Cerebellar nuclear complex (tissue), 1 donor: ENCODE measurements around the gene STON1.
"Not testable (repeated sequence)": the region's sequence is repeated elsewhere in the genome, so short reads cannot be mapped to it uniquely, and the experiment has no call there.

ENCODE experiments used
- DNase-seq, 2 experiments: peaks; one replicate each; lab custom pipeline; 2025; lab: John Stamatoyannopoulos, UW

STON1 gene

DNA sequence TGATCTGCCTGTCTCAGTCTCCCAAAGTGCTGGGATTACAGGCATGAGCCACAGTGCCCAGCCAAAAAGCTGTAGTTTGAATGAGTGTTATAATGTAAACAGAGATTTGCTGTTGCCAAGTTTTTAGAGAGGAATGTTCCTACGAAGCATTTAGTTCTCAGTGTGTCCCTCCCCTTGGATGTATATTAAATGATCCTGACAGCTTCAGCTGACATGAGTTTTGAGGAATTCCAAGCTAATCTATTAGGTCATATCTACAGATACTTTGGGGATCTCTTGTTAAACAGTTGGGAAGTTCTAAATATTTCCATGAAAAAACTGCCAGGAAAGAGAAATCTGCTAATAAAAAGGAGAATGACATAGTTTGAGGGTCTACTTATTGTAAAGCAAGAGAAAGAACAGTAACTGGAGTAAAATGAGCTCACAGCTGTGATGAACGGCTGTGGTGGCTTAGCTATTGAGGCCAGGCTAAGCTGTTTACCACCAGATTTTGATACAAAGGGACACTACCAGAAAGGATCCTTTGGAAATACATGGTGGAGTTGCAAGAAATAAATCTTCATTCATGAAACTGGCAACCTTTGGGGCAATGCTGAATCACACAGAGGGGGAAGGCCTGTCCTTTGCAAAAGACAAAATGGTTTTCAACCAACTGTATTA is 2.6 kb upstream of the STON1 start:
- DNase-seq = no peak

DNA sequence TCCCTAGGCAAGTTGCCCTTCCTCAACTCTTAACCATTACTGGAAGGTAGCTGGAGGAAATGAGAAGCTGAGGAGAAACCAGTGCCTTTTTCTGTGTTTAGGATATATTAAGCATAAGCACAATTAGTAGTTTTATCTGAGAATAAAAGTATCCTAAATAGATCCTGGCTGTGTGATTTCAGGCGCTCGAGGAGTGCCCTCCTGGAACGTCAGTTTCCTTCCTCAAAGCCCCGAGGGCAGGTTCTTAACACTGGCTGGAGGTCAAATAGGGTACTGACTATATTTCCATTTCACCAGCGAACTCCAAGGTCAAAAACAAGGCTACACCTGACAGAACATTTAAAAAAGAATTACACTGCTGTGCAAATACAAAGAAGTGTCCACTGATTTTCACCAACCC is 1.5 kb upstream of the STON1 start:
- DNase-seq = no peak

DNA sequence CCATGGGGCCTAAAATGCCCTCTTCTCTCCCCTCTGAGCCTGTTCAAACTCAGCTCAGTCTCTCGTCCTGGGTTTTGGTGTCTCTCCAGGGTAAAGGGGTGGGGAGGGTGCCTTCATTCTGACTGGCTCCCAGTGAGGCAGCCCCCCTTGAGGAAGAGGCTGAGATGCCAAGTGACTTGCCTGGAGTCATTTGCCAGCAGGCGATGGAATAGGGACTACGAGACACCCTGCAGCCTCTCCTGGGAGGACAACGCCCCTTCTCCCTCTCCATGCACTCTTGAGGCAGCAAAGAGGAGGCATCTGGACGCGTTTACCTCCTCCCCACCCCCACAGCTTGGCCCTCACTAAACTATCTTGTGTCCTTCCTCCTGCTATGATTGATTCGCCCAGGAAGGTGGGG is 760 bp upstream of the STON1 start:
- DNase-seq = no peak

DNA sequence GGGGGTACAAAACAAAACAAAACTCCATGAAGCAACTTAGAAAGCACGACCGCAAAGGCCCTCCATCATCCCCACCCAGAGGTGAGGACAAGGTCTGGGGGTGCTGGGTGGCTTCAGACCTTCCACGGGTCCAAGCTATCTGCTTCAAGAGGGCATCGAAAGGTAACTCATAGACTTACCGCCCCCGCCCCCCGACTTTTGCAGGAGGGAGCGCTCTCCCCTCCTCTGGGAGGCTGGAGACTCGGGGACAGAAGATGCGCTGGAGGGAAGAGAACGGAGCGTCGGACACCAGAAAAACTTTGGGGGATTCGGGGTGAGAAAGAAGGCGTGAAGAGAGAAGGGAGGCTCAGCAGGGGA is 300 bp upstream of the STON1 start:
- DNase-seq = no peak

DNA sequence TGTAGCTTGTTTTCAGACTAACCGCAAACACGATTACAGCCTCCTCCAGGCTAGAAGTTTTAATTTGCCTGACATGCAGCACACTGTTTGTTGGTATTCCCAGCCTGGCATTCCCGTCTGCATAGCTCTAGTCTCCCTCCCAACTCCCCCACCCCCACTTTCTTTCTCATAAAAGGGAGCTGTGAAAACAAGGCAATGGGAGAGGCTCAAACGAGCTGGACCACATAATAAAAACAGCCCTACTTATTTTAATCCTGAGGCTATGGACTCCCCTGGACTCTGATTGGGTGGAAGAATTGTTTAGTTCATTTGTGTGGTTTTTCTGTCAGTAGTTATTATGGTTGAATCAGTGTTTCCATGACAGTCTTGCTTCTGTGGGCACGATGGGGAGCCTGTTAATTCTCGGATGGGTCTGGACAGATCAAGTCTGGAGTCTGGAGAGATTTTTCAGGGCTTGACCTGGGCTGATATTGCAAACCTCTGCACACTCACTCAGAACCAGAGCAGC is 1.2 kb downstream of the STON1 start:
- DNase-seq = no peak

DNA sequence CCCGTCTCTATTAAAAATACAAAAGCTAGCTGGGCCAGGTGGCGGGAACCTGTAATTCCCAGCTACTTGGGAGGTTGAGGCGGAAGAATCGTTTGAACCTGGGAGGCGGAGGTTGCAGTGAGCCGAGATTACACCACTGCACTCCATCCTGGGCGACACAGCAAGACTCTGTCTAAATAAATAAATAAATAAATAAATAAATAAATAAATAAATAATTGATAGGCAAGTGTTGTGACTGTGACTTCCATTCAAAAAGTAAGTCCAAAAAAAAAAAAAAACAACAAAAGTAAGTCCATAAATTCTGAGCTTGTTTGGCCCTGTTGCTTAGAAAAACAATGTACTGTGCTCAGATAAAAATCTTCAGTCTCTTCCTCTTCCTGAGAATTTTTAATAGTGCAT is 2.2 kb downstream of the STON1 start:
- no peak for DNase-seq

DNA sequence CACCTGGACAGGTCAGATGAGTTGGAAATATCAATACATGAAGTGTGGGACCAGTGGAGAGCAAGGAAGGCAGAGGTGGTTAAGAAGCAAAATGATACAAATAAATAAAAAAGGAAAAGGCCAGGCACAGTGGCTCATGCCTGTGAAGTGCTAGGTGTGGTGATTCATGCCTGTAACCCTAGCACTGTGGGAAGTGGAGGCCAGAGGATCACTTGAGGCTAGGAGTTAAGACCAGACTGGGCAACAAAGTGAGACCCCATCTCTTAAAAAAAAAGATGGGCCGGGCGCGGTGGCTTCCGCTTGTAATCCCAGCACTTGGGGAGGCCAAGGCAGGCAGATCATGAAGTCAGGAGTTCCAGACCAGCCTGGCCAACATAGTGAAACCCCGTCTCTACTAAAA is 2.9 kb downstream of the STON1 start:
- DNase-seq = no peak

DNA sequence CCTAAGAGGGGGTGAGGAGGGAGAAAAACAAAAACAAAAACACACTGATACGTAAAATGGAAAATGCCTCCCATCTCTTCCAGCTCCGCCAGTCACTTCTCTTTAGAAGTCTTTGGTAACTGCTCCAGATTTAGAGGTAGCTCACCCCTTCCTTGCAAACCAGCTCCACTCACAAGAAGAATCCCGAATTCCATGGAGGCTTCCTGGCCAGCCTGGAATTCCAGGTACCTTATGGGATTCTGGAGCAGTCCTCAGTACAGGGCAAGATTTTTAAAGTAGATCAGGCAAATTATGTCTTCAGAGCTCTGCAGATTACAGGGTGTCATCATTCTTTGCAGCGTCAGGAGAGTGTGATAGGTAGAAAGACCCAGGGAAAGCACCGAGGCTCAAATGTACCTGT is 4.8 kb downstream of the STON1 start:
- no peak for DNase-seq

DNA sequence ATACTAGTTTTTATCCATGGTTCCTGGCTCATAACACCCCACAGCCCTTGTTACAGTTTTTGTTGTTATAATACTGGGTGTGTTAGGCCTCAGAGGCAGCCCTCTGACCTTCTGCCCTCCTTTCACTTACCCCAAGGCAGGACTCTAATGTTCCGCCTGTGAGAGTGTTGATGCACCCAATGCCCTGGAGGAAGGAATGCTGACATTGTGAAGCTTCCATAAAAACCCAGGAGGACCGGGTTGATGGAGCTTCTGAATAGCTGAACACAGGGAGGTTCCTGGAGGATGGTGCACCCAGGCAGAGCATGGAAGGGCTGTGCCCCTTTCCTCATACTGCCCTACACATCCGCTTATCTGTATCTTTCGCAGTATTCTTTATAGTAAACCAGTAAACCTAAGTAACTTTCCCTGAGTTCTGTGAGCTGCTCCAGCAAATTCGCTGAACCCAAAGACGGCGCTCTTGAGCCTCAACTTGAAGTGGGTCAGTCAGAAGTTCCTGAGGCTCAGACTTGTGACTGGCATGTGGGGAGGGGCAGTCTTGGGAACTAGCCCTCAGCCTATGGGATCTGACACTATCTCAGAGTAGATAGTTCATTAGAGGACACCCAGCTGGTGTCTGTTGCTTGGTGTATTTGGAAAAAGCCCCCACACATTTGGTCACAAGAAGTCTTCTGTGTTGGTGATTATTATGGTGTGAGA is 10.4 kb downstream of the STON1 start:
- no peak for DNase-seq

DNA sequence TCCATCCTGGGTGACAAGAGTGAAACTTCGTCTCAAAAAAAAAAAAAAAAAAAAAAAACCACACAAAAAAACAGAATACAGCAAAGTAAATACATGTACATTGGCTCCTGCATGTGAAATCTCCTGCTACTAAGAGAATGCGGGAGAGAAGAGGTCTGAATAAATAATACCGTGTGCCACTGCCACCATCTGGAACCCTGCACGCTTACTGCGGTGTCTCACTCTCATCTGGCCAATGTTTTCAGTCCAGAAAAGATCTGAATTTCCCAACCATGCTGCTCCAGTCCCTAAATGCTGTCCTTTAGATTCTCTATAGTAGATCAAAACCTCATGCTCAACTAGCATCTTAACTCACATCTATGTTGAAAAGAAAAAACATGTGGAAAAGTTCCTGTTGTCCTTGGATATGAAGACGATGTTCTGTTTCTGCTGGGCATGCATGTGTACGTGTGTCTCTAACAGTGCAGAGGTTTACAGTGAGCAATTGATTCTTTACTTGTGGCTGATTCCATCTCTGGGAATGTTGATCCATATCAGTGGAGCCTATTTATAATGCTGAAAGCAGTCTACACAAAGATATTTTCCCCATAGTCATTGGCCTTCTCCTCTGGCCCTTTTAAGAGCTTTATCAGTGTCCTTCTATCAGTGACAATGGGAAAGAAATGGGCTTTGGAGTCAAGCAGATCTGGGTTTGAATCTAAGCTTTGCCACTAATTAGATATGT is 11.9 kb downstream of the STON1 start:
- no peak for DNase-seq

DNA sequence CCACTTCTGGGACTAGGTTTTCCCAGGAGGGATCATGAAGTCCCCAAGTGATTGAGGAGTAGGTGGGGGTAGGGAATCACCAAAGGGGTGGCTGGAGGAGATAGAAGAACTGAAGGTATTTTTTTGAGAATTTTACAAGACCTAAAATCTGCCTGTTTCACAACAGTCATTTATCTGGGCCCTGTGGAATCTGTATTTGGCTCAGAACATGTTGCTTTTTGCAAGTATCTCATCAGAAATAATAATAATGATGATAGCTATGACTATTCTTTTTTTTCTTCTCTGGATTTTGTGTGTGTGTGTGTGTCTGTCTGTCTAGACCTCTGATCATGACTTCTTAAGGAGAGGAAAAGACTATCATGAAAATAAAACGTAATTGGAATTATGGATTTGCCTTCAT is 13.9 kb downstream of the STON1 start:
- no peak for DNase-seq

DNA sequence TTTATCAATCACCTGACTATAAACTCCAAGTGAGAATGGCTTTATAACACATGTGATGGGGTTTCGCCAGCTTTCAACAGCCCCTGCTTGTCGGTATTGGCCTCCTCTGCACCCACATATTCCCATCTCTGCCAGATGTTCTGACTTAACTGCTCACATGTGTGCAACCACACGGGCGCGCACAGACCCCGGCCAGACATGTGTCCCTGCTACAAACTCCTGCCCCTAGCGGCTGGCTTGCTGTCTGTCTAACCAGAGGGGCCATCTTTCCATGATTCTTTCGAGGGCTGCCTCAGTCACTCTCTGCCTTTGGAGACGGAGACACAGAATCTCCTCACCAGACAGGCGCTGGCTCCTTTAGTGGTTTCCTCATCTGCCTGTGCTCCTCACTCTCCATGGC is 15.3 kb downstream of the STON1 start:
- no peak for DNase-seq

DNA sequence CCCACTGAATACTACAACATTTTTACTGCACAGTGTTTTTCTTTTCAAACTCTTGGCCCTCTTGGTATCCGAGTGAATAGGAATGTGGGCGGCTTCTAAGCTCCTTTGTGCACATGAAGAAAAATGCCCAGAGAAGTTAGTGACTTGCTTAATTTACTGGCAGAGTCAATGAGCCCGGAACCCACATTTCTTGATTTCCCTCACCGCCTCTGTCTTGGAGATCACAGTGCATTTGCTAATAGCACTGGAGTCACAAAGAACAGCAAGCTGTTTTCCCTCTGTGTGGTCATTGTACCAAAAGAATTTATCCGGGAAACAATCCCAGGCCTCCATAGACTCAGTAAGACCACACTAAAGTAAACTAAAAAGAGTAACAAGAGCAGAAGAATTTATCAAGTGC is 18.9 kb downstream of the STON1 start:
- no peak for DNase-seq

DNA sequence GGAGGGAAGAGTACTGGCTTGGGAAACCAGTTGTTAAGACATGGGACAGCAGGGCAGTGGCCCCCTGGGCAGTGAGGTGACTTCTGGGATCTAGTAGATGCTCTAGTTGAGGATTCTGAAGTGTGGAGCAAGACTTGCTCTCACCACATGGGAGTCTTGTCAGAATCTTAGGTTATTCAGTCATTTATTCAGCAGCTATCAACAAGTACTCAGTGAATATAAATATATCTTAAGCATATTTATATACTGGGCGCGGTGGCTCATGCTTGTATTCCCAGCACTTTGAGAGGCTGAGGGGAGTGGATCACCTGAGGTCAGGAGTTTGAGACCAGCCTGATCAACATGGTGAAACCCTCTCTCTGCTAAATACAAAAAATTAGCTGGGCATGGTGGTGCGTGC is 20.0 kb downstream of the STON1 start:
- no peak for DNase-seq

DNA sequence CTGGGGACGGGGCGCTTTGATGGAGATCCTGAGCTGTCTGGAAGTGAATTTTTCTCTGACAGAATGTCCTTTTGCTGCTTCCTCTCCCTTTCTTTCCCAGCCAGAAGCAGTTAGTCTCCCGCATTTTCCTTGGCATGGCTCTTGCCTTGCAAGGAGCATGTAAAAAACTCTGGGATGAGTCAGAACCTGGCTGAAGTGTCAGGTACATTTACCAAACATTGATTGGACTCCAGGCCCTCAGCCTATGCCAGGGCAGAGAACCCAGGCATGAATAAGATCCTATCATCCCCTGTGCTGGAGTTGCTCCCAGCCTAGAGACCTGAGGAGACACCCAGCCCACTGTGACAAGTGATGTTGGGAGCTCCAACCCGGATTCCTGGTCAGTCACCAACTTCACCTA is 21.6 kb downstream of the STON1 start:
- no peak for DNase-seq

DNA sequence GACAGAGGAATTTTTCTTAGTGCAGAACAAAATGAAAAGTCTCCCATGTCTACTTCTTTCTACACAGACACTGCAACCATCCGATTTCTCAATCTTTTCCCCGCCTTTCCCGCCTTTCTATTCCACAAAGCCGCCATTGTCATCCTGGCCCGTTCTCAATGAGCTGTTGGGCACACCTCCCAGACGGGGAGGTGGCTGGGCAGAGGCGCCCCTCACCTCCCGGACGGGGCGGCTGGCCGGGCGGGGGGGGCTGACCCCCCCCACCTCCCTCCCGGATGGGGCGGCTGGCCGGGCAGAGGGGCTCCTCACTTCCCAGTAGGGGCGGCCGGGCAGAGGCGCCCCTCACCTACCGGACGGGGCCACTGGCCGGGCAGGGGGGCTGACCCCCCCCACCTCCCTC is 25.1 kb downstream of the STON1 start:
- DNase-seq = not testable (repeated sequence)

DNA sequence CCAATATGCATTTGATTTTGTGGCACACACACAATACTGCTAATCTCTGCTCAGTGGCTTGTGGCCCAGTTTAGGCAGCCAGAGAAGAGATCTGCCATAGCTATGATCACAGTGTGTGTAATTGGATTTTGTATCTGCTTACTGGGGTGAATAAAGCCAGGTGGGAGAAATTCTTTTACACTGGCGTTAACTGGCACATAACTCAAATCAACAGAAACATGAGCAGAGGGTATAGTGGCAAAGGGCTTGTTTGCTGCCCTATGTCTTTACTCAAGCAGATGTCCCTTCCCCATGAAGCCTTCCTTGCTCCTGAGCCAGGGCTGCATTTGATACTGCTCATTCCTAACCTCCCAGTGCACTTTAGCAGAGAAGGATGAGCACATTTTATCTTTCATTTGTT is 28.5 kb downstream of the STON1 start:
- DNase-seq = peak in 1 of 2 experiments; percentile 60

DNA sequence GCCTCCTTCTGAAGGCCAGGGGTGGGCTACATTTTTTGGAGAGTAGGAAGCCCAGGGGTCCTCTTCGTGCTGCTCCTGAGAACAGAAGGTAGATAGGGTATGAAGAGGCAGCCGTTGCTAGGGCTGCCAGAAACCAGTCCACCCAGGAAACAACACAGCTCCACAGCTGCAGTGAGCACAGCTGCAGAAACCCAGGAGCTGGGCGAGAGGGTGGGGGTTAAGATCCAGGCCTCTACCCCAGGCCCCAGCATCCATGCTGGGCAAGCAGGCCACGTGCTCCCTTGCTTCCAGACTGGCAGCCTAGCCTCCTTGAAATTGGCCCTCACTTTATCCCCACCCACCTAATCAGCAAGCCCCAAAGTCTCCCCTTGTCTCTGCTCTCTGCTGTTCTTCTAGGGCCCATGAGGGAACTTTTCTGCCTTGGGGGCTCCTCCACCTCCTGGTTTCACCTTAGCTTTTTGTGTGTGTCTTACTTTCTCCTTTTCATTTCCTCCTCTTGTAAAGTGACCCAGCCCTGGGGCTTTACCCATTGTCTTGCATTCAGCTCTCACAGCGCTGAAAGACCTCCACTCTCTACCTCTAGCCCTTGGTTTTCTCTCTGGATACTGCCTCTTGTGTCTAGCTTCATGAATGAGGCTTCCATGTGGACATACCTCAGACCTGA is 30.7 kb downstream of the STON1 start:
- DNase-seq = no peak

DNA sequence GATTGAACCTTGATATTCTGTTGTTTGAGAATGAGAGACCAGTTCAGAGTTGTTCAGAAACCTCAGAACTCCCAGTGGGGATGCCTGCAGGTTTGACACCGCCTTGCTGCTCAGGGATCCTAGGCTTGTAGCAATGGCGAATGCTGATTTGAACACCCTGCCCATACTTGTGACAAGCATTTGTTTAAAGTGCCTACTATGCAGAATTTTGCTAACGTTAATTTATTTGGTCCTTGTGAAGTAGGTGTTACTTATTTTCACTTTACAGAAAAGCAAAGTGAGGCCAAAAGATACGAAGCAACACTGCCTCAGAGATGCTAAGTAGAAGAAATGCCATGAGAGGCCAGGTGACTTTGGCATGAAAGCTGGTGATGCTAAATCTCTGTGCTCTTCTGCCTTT is 32.3 kb downstream of the STON1 start:
- DNase-seq = no peak

DNA sequence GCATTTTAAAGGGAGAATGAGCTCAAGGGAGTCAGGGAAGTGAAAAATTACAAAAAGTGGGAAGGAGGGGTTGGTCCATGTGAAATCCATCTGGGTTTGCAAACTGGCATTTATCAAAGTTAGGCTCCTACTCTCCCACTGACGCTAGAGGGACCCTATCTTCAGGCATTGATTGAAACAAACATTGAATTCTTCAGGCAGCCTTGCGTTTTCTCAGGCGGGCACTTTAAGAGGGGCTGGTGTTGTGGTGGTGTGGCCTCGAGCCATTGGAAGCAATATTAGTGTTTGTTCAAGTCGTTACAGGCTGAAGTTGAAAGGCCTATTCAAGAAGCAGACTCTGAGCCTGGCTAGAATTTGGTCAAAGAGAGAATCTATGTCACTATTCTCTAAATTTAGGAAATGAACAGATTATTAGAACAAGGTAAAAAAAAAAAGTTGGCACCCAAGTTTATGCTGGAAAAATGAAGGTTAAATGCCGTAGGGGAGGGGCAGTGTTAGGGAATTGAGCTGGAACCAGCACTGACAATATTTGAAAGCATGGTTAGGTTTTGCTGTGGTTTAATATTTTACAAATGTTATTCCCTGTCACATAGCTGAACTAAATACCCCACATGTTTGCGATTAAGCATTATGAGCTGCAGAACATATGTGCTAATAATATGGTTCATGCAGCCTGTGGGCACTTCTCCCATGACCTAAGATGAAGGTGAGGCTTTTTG is 36.8 kb downstream of the STON1 start:
- no peak for DNase-seq

DNA sequence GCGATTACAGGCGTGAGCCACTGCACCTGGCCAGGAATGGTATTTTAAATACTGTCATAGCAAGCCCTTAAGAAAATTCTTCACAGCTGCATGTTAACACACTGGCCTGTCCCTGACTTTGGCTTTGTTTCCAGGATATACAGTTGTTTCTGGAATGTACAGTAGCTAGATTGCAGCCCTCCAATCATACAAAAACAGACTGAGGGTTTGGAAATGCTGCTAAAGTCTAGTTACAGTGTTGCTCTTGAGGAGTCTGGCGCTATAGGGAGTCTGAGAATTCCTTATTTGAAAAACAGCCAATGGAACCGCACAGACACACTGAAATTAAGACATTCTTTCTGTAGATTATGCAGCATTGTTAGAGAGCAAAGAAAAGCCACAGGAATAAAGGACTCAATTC is 37.7 kb downstream of the STON1 start:
- no peak for DNase-seq

DNA sequence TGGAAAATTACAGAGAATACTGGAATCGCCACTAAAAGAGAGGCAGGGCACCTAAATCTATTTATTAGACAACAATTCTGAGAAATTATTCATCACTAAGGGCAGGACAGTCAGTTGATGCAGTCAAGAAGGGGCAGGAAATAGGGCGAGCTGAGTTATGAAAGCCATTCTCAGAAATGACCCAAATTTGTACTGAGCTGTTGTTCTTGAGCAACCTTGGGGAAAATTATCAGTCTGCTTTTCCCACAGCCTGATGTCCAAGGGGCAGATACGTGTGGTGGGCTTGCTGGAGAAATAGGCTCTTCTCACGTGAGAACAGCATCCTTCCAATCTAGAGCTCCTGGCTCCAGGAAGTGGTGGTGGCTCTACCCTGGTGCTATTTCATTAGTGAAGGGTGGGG is 38.6 kb downstream of the STON1 start:
- DNase-seq = no peak
